HFFc6 (cell line): ENCODE results near the gene KRTAP5-11. TPM values are rescaled to one million over a fixed set of nuclear protein-coding genes. Genes with fewer than 3 reads are reported as not detected.
"Not testable (repeated sequence)": the region's sequence is repeated elsewhere in the genome, so short reads cannot be mapped to it uniquely, and the experiment has no call there.

ENCODE experiments used
- DNase-seq: peaks from one replicate; pipeline ENCODE4 v3.0.0-alpha.2; 2018
- H3K27ac Mint-ChIP-seq: 2 replicates; pipeline ENCODE4 v1.8.0; 2020; ENCODE audit warnings: mild to moderate bottlenecking, mixed read lengths
- H3K27me3 Mint-ChIP-seq: 2 replicates; pipeline ENCODE4 v1.8.0; 2021; ENCODE audit warnings: mild to moderate bottlenecking, moderate library complexity, mixed read lengths; ENCODE audit not compliant: insufficient read depth
- H3K36me3 Mint-ChIP-seq: 2 replicates; pipeline ENCODE4 v1.8.0; 2021; ENCODE audit warnings: low read depth, mixed read lengths
- H3K4me1 Mint-ChIP-seq: 2 replicates; pipeline ENCODE4 v1.8.0; 2020; ENCODE audit warnings: low read depth, mixed read lengths
- H3K4me3 Mint-ChIP-seq: 2 replicates; pipeline ENCODE4 v1.8.0; 2020; ENCODE audit warnings: mild to moderate bottlenecking, moderate library complexity, mixed read lengths
- H3K9me3 Mint-ChIP-seq: 2 replicates; pipeline ENCODE4 v1.8.0; 2020; ENCODE audit warnings: mild to moderate bottlenecking, mixed read lengths
- long read RNA-seq: library from polyadenylated mRNA; unstranded; transcript quantifications from one replicate; pipeline ENCODE4 v2.0.0, GENCODE V29; 2019
- total RNA-seq, 6 experiments: library from RNA; stranded (reverse); fragmentation: NEBNext Ultra II Directional; extraction: Animal tissue kit (Norgen Biotek cat#: 25700); gene quantifications; 2 replicates in 1 of 6; 3 replicates in 5 of 6; pipeline ENCODE4 v1.2.3, GENCODE V29; 2021
- TF ChIP-seq, protein P1 (sequence below): fragments of 200-600 bp; sonication (generic); IDR thresholded peaks from 2 replicates; pipeline ENCODE4 v1.5.0; 2021; ENCODE audit warnings: antibody characterized with exemption, mild to moderate bottlenecking

The KRTAP5-11 gene, protein sequence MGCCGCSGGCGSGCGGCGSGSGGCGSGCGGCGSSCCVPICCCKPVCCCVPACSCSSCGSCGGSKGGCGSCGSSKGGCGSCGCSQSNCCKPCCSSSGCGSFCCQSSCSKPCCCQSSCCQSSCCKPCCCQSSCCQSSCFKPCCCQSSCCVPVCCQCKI
- not detected for total RNA-seq
- long read RNA-seq, result 0 reads

- Mint-ChIP-seq H3K4me1 (peaks cover 21% of the 10 kb centered on the region), H3K4me3 (no peak within 1 kb of the TSS), H3K27ac (no peak within 1 kb of the TSS), H3K9me3 (no peaks in the 10 kb centered on the region), H3K36me3 (no peaks in the 10 kb centered on the region), H3K27me3 (peaks cover 21% of the 10 kb centered on the region)
- TF ChIP-seq, protein P1, sequence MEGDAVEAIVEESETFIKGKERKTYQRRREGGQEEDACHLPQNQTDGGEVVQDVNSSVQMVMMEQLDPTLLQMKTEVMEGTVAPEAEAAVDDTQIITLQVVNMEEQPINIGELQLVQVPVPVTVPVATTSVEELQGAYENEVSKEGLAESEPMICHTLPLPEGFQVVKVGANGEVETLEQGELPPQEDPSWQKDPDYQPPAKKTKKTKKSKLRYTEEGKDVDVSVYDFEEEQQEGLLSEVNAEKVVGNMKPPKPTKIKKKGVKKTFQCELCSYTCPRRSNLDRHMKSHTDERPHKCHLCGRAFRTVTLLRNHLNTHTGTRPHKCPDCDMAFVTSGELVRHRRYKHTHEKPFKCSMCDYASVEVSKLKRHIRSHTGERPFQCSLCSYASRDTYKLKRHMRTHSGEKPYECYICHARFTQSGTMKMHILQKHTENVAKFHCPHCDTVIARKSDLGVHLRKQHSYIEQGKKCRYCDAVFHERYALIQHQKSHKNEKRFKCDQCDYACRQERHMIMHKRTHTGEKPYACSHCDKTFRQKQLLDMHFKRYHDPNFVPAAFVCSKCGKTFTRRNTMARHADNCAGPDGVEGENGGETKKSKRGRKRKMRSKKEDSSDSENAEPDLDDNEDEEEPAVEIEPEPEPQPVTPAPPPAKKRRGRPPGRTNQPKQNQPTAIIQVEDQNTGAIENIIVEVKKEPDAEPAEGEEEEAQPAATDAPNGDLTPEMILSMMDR, result no peak
- no peak for DNase-seq
These were observed at the start of gene KRTAP5-11 for GRCh38 chr11:71582309-71582895. Gene KRTAP5-11 (minus strand): TSS chr11:71582875. CDS start chr11:71582837, 38 bp downstream.

- H3K27ac Mint-ChIP-seq, H3K9me3 Mint-ChIP-seq, H3K36me3 Mint-ChIP-seq, H3K4me1 Mint-ChIP-seq, H3K4me3 Mint-ChIP-seq, DNase-seq: not testable (repeated sequence)
- peaks cover 29% of the 10 kb centered on the region for H3K27me3 Mint-ChIP-seq
These were observed 48.9 kb upstream of the KRTAP5-11 start for GRCh38 chr11:71631551-71631950.

GRCh38 chr11:71630071-71630470 is 47.4 kb upstream of the KRTAP5-11 start:
- H3K9me3 Mint-ChIP-seq, H3K27ac Mint-ChIP-seq, DNase-seq, H3K36me3 Mint-ChIP-seq, H3K4me1 Mint-ChIP-seq, H3K4me3 Mint-ChIP-seq: not testable (repeated sequence)
- H3K27me3 Mint-ChIP-seq, result peaks cover 24% of the 10 kb centered on the region

- not testable (repeated sequence) for H3K4me1 Mint-ChIP-seq, H3K4me3 Mint-ChIP-seq, H3K27ac Mint-ChIP-seq, DNase-seq, H3K36me3 Mint-ChIP-seq, H3K9me3 Mint-ChIP-seq
- peaks cover 20% of the 10 kb centered on the region for H3K27me3 Mint-ChIP-seq
These were observed 46.3 kb upstream of the KRTAP5-11 start for GRCh38 chr11:71628943-71629342.

- not testable (repeated sequence) for H3K9me3 Mint-ChIP-seq, H3K4me3 Mint-ChIP-seq, H3K27ac Mint-ChIP-seq, H3K36me3 Mint-ChIP-seq, H3K4me1 Mint-ChIP-seq, DNase-seq
- H3K27me3 Mint-ChIP-seq, result peaks cover 21% of the 10 kb centered on the region
These were observed 40.6 kb upstream of the KRTAP5-11 start for GRCh38 chr11:71623226-71623625.

- H3K9me3 Mint-ChIP-seq, DNase-seq, H3K4me3 Mint-ChIP-seq, H3K4me1 Mint-ChIP-seq, H3K36me3 Mint-ChIP-seq, H3K27ac Mint-ChIP-seq: not testable (repeated sequence)
- peaks cover 16% of the 10 kb centered on the region for H3K27me3 Mint-ChIP-seq
These were observed 39.9 kb upstream of the KRTAP5-11 start for GRCh38 chr11:71622561-71622960.

DNA sequence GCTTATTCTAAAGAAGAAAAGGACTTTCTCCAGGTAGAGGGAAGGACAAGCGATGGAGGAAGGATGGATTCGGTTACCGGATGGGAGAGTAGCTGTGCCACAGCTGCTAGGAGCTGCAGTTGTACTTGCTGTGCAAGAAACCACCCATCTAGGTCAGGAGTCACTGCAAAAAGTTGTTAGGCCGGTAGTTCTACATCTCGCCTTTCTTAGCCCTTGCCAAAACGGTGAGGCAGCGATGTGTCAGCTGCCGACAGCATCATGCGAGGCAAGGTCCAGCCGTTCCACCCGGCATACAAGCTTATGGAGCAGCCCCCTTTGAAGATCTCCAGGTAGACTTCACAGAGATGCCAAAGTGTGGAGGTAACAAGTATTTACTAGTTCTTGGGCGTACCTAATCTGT is 32.3 kb upstream of the KRTAP5-11 start:
- H3K4me3 Mint-ChIP-seq, result not testable (repeated sequence)

DNA sequence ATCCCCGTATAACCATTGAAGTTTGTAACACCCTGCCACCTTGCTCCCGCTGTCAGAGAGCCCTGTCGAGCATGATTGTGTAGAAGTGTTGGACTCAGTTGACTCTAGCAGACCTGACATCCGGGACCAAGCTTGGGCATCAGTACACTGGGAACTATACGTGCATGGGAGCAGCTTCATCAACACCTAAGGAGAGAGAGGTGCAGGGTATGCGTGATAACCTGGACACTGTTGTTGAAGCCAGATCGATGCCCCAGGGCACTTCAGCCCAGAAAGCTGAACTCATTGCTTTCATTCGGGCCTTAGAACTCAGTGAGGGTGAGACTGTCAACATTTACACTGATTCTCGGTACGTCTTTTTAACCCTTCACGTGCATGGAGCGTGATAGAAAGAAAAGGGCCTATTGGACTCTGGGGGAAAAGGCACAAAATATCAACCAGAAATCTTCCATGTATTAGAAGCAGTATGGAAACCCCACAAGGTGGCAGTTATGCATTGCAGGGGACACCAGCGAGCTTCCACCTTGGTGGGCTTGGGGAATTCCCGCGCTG is 31.8 kb upstream of the KRTAP5-11 start:
- H3K27ac Mint-ChIP-seq, DNase-seq, H3K4me1 Mint-ChIP-seq, H3K4me3 Mint-ChIP-seq, H3K36me3 Mint-ChIP-seq, H3K9me3 Mint-ChIP-seq: not testable (repeated sequence)
- peaks cover 18% of the 10 kb centered on the region for H3K27me3 Mint-ChIP-seq

More for the DNA sequence above, 32.3 kb upstream of the KRTAP5-11 start:
- H3K36me3 Mint-ChIP-seq, DNase-seq, H3K9me3 Mint-ChIP-seq, H3K4me1 Mint-ChIP-seq, H3K27ac Mint-ChIP-seq: not testable (repeated sequence)
- H3K27me3 Mint-ChIP-seq, result peaks cover 17% of the 10 kb centered on the region

- DNase-seq, H3K4me1 Mint-ChIP-seq, H3K27ac Mint-ChIP-seq, H3K4me3 Mint-ChIP-seq, H3K36me3 Mint-ChIP-seq, H3K9me3 Mint-ChIP-seq: not testable (repeated sequence)
- peaks cover 22% of the 10 kb centered on the region for H3K27me3 Mint-ChIP-seq
These were observed 31.3 kb upstream of the KRTAP5-11 start for GRCh38 chr11:71613931-71614330.

- peaks cover 28% of the 10 kb centered on the region for H3K27me3 Mint-ChIP-seq
- H3K36me3 Mint-ChIP-seq, result not testable (repeated sequence)
These were observed 28.7 kb upstream of the KRTAP5-11 start for GRCh38 chr11:71611218-71611910.

DNA sequence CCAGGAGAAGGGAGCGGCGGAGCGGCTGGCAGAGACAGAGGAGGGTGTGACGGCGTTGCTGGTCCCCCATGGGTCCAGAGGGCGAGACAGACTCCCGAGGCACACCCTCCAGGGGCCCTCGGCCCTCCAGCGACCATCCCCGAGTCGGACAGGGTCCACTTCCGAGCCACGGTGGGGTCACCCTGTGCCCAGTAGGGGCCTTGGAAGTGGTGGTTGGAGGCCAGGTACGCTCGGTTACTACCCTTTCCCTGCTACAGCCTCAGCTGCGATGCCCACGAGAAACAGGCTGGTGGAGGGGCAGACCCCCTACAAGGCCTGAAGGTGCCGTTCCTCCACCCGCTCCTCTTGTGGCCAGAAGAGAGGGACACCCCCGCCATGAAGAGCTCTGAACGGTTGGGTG is 25.6 kb upstream of the KRTAP5-11 start:
- not testable (repeated sequence) for H3K4me1 Mint-ChIP-seq

More at GRCh38 chr11:71611218-71611910, 28.7 kb upstream of the KRTAP5-11 start:
- H3K27ac Mint-ChIP-seq, DNase-seq, H3K9me3 Mint-ChIP-seq, H3K4me3 Mint-ChIP-seq, H3K4me1 Mint-ChIP-seq: not testable (repeated sequence)

DNA sequence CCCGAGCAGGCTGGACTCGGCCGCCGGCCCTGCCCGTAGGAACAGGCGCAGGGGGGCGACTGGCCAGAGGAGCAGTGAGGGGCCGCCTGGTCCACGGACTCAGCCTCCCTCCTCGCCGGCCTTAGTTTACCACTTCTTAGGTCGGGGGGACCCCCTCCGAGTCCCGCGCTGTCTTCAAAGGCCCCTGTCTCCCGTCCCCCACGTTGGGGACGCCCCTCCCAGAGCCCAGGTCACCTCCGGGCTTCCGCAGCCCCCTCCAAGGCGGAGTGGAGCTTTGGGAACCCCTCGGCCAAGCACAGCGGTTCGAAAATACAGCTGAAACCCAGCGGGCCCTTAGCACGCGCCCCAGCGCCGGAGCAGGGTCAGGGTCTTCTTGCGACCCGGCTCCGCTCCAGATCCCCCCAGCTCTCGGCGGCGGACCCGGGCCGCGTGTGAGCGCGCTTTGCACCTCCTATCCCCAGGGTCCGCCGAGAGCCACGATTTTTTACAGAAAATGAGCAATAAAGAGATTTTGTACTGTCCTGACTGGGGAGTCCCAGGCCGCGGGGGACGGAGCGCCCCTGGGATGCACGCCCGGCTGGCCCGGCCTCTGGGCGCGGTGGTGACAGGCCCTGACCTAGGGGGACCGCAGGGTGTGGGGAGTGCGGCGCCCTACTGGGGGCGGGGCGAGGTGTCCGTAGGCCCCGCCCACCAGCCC is 25.0 kb upstream of the KRTAP5-11 start:
- H3K27me3 Mint-ChIP-seq, result peaks cover 26% of the 10 kb centered on the region
- H3K36me3 Mint-ChIP-seq, H3K9me3 Mint-ChIP-seq, H3K4me3 Mint-ChIP-seq, DNase-seq, H3K4me1 Mint-ChIP-seq, H3K27ac Mint-ChIP-seq: not testable (repeated sequence)

More for the DNA sequence above, 25.6 kb upstream of the KRTAP5-11 start:
- peaks cover 26% of the 10 kb centered on the region for H3K27me3 Mint-ChIP-seq
- not testable (repeated sequence) for H3K9me3 Mint-ChIP-seq, H3K36me3 Mint-ChIP-seq, H3K4me3 Mint-ChIP-seq, DNase-seq, H3K27ac Mint-ChIP-seq
